OCI-LY1 (cell line): ENCODE data around the gene PCDH15.
A peak's percentile ranks its signal among the peaks of the same experiment; 100 is the strongest.

Experiments
- H2AFZ ChIP-seq: fragments of 200-600 bp; sonication (generic), shearing (Covaris generic); 2 replicates; pipeline ENCODE4 v1.6.0; 2014; ENCODE audit warnings: antibody characterized with exemption, mild to moderate bottlenecking, low read length
- H3F3A ChIP-seq: fragments of 200-600 bp; sonication (generic), shearing (Covaris generic); 2 replicates; pipeline ENCODE4 v1.6.0; 2014; ENCODE audit warnings: mild to moderate bottlenecking, antibody characterized with exemption, low read length, moderate library complexity; ENCODE audit not compliant: insufficient read depth
- H3K27ac ChIP-seq: fragments of 200-600 bp; sonication (generic); 2 replicates; pipeline ENCODE4 v1.5.1; 2014; ENCODE audit warnings: low read length, mixed run types, mild to moderate bottlenecking, low read depth; ENCODE audit not compliant: poor library complexity, severe bottlenecking
- H3K27me3 ChIP-seq: fragments of 200-600 bp; sonication (generic); 2 replicates; pipeline ENCODE4 v1.6.0; 2014; ENCODE audit warnings: antibody characterized with exemption, mild to moderate bottlenecking, low read length, moderate library complexity; ENCODE audit not compliant: insufficient read depth
- H3K36me3 ChIP-seq: fragments of 200-600 bp; sonication (generic); 2 replicates; pipeline ENCODE4 v1.6.1; 2014; ENCODE audit warnings: mild to moderate bottlenecking, antibody characterized with exemption, low read length, moderate library complexity, mixed read lengths; ENCODE audit not compliant: insufficient read depth
- H3K4me1 ChIP-seq: fragments of 200-600 bp; sonication (generic); 2 replicates; pipeline ENCODE4 v1.5.1; 2014; ENCODE audit warnings: mild to moderate bottlenecking, low read length, moderate library complexity; ENCODE audit not compliant: insufficient read depth, severe bottlenecking
- H3K4me2 ChIP-seq: fragments of 200-600 bp; sonication (generic), shearing (Covaris generic); 2 replicates; pipeline ENCODE4 v1.6.1; 2014; ENCODE audit warnings: low read length
- H3K4me3 ChIP-seq: fragments of 200-600 bp; sonication (generic); 2 replicates; pipeline ENCODE4 v1.5.1; 2014; ENCODE audit warnings: low read length, low read depth, mild to moderate bottlenecking, mixed read lengths; ENCODE audit not compliant: poor library complexity, severe bottlenecking
- H3K79me2 ChIP-seq: fragments of 200-600 bp; shearing (Covaris generic); 2 replicates; pipeline ENCODE4 v1.6.1; 2016; ENCODE audit warnings: mixed run types, low read length, mixed read lengths; ENCODE audit not compliant: insufficient read depth
- H3K9ac ChIP-seq: fragments of 200-600 bp; sonication (generic), shearing (Covaris generic); 2 replicates; pipeline ENCODE4 v1.6.1; 2014; ENCODE audit warnings: mild to moderate bottlenecking, low read length, mixed read lengths
- H3K9me2 ChIP-seq: fragments of 200-600 bp; sonication (generic), shearing (Covaris generic); 2 replicates; pipeline ENCODE4 v1.6.1; 2014; ENCODE audit warnings: low read depth, mild to moderate bottlenecking, low read length, mixed read lengths
- H3K9me3 ChIP-seq: fragments of 200-600 bp; shearing (Covaris generic); 2 replicates; pipeline ENCODE4 v1.6.1; 2014; ENCODE audit warnings: low read length, mixed read lengths
- H4K20me1 ChIP-seq: fragments of 200-600 bp; sonication (generic), shearing (Covaris generic); 2 replicates; pipeline ENCODE4 v1.6.0; 2016; ENCODE audit warnings: mild to moderate bottlenecking, low read length; ENCODE audit not compliant: insufficient read depth
- EZH2 ChIP-seq: fragments of 200-600 bp; sonication (generic), shearing (Covaris generic); IDR thresholded peaks from 2 replicates; pipeline ENCODE4 v1.8.0; 2017; ENCODE audit warnings: borderline replicate concordance, mixed run types, mild to moderate bottlenecking, antibody characterized with exemption, low read length, moderate library complexity, mixed read lengths
- TF ChIP-seq, protein P1 (sequence below): fragments of 200-600 bp; sonication (generic), shearing (Covaris generic); IDR thresholded peaks from 2 replicates; pipeline ENCODE4 v1.5.1; 2017; ENCODE audit warnings: mild to moderate bottlenecking, antibody characterized with exemption, low read length, moderate library complexity, mixed read lengths

The PCDH15 gene

DNA sequence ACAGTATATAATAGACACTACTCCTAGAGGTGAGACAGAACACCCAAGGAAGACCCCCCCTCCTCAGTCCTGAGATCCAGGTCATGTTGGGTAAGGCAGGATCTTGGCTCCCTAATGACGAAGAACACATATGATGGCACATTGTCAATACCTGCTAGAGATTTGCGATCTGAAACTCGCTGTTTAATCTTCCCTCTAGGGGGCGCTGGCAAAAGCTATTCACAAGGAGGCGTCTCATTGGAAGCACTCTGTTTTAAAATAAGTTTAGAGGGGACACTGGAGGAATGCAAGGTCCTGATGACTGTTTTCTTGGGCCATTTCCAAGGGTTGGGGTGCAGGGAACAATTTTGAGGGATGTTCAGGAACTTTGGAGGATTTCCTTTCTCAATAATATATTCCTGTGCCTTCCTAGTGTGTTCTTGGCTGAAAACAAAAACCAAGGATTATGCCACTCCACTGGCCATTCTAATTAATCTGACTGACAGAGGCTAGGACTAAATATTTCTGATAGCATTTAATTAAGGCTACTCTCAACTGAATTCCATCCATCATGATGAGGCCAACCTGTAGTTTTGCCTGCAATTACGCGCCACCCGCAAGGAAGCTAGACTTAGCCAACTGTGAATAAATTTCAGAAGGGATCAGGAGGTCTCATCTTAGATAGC, 1014.7 kb downstream of the PCDH15 start:
- no peaks in the 10 kb centered on the region for H3K4me1 ChIP-seq
- no peaks in the 10 kb centered on the region for H3K9me2 ChIP-seq
- no peak overlapping the region for H3K4me3 ChIP-seq
- no peak overlapping the region for H3K9ac ChIP-seq
- no peaks in the 10 kb centered on the region for H3K27me3 ChIP-seq
- TF ChIP-seq EZH2 = no peak
- TF ChIP-seq, protein P1, sequence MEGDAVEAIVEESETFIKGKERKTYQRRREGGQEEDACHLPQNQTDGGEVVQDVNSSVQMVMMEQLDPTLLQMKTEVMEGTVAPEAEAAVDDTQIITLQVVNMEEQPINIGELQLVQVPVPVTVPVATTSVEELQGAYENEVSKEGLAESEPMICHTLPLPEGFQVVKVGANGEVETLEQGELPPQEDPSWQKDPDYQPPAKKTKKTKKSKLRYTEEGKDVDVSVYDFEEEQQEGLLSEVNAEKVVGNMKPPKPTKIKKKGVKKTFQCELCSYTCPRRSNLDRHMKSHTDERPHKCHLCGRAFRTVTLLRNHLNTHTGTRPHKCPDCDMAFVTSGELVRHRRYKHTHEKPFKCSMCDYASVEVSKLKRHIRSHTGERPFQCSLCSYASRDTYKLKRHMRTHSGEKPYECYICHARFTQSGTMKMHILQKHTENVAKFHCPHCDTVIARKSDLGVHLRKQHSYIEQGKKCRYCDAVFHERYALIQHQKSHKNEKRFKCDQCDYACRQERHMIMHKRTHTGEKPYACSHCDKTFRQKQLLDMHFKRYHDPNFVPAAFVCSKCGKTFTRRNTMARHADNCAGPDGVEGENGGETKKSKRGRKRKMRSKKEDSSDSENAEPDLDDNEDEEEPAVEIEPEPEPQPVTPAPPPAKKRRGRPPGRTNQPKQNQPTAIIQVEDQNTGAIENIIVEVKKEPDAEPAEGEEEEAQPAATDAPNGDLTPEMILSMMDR = peak; percentile 70
- H2AFZ ChIP-seq = no peak overlapping the region
- no peak overlapping the region for H3K4me2 ChIP-seq
- H3F3A ChIP-seq = no peaks in the 10 kb centered on the region
- H4K20me1 ChIP-seq = no peaks in the 10 kb centered on the region
- H3K79me2 ChIP-seq = no peaks in the 10 kb centered on the region
- no peak overlapping the region for H3K27ac ChIP-seq
- no peaks in the 10 kb centered on the region for H3K36me3 ChIP-seq
- no peaks in the 10 kb centered on the region for H3K9me3 ChIP-seq

DNA sequence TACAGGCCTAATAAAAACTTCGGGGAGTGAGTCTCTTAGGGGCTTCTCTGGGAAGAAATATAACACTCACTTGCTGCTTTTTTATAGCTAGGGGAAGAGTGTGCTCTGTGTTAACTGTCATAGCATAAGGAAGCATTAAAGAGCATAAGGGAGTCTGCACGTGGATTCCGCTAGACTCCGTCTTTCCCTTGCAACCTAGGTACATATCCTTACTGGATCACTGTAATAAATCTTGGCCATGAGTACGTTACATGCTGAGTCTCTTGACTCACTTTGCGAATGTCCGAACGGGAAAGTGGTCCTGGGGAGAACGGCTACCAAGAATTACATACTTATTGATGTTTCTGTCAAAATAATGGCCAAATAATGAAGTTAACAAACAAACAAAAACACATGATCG, 1029.3 kb downstream of the PCDH15 start:
- H3K4me3 ChIP-seq = no peak overlapping the region
- H4K20me1 ChIP-seq = no peaks in the 10 kb centered on the region
- no peaks in the 10 kb centered on the region for H3K9me3 ChIP-seq
- no peak for TF ChIP-seq EZH2
- TF ChIP-seq, protein P1 = no peak
- H2AFZ ChIP-seq = no peak overlapping the region
- no peaks in the 10 kb centered on the region for H3K79me2 ChIP-seq
- H3K9ac ChIP-seq = no peak overlapping the region
- no peak overlapping the region for H3K4me2 ChIP-seq
- no peaks in the 10 kb centered on the region for H3K4me1 ChIP-seq
- H3F3A ChIP-seq = no peaks in the 10 kb centered on the region
- H3K27ac ChIP-seq = no peak overlapping the region
- no peaks in the 10 kb centered on the region for H3K36me3 ChIP-seq
- no peaks in the 10 kb centered on the region for H3K27me3 ChIP-seq
- no peaks in the 10 kb centered on the region for H3K9me2 ChIP-seq

DNA sequence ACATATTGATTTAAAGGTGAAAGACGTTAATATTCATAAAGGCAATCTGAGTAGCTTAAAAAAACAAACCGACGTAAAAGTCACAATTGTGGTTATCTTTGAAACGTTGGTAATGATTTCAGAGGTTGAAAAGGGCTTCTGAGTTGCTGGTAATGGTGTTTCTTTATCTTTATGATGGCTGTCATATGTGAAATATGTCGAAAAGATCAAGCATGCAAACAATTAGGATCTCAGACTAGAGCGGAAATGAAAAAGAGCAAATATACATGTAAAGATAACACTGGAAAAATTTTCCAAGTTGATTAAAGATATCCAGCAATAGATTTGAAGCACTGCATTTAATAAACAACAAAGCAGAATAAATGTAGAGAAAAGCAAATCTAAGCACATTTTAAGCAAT, 1030.1 kb downstream of the PCDH15 start:
- Histone ChIP-seq H3K27ac (no peak overlapping the region), H3K9me3 (no peaks in the 10 kb centered on the region), H3K4me2 (no peak overlapping the region), H3K4me1 (no peaks in the 10 kb centered on the region), H4K20me1 (no peaks in the 10 kb centered on the region), H3F3A (no peaks in the 10 kb centered on the region), H2AFZ (no peak overlapping the region), H3K9me2 (no peaks in the 10 kb centered on the region), H3K4me3 (no peak overlapping the region), H3K36me3 (no peaks in the 10 kb centered on the region), H3K9ac (no peak overlapping the region), H3K27me3 (no peaks in the 10 kb centered on the region), H3K79me2 (no peaks in the 10 kb centered on the region)
- TF ChIP-seq, protein P1 = no peak
- no peak for TF ChIP-seq EZH2
